ENCODE measurements around the gene HECA.
"Not testable (repeated sequence)": the region's sequence is repeated elsewhere in the genome, so short reads cannot be mapped to it uniquely, and the experiment has no call there.

The HECA gene

DNA sequence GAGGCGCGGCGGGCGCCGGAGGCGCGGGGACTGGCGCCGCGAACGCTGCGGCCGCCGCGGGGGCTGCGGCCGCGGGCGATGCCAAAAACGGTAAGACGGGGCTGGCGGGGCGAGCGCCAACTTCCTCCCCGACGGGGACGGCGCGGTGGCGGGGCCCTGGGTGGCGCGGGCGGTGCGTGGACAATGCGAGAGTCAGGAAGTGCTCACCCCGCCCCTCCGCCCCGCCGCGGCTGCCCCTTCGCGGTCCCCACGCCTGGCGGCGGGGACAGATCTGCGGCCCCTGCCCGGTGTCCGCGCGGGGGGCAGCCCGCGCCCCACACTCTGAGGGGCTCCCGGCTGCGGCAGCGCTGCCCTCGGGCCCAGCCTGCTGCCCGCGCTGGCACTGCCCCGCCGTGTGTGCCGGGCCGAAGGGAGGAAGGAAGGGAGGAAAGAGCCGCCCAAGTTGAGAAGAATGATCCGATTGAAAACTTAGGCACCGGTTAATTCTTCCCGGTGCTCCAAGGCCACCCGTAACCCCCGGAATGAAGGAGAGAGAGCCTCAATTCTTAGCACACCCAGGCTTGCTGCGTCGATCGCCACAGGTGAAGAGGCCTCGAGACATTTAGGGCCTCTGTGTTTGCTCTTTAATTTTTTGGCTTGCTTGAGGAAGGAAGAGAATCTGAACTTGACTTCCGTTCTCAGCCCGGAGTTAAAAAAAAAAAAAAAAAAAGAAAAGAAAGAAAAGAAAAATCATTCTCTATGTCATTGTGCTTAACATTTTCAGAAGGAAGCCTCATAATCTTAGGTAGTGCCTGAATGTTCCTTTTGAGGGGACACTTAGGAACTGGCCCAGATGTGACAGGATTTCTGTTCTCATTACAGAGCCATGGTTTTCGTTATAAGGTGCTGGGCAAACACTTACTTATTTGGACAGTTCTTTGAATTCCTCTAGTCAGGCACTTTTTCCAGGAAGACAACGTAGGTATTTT lies 982 bp downstream of the HECA start:
- no peak for DNase-seq

DNA sequence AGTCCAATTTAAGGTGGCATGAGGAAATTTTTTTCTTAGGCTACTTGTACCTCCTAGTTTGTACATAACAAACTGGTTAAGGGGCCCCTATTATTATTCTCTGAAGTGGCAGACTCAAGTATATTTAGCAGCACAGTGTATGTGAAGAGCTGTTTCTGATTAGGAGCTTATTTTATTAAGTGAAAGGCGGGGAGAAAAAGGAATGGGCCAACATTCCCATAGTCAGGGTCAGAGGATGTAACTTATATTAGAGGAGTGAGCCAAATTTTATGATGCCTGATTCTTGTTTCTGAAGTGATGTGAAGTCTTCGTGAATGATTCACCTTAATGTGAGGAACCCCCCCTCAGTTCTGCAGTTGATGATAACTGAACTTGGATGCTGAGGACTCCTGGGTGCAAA lies 2.8 kb downstream of the HECA start:
- no peak for DNase-seq

DNA sequence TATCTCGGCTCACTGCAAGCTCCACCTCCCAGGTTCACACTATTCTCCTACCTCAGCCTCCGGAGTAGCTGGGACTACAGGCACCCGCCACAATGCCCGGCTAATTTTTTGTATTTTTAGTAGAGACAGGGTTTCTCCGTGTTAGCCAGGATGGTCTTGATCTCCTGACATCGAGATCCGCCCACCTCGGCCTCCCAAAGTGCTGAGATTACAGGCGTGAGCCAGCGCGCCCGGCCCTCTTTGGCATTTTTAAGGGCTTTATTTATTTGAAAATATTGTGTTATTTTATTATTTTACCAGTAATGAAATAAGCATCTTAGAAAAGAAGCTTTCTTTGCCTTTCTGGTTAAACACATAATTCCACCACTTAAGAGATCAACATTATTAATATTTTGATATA lies 6.0 kb downstream of the HECA start:
- not testable (repeated sequence) for DNase-seq

DNA sequence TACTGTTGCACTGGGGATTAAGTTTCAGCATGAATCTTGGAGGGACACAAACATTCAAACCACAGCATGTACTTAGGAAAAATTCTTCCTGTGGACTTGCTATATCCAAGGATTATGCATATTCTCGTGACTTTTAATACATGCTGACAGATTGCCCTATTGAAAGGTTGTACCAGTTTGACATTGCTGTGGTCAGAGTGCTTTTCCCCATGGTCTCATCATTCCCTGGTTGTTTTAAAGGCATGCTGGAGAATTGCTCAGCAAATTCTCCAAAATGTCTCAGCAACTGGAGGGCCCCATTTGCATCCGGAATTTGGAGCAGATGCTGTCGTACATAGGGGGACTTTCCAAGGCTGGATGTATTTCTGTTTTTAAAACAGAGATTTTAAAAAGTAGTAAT lies 7.4 kb downstream of the HECA start:
- DNase-seq: no peak

DNA sequence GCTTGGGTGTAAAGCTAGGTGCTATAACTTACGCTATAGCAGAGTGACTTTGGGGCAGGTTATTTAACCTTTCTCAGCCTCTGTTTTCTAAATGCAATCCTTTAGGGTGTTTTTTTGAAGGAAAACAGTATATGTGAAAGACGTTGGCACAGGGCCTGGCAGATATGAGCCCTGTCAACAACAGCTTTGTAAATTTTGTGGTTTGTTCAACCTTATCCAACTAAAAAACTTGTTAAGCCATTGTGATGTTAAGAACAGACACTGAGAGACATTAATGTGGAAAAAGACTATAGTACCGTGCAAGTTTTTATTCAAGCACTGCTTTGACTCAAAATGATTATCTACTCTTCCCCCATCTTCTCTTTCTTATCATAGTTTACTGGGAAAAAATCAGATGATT lies 8.2 kb downstream of the HECA start:
- no peak for DNase-seq

DNA sequence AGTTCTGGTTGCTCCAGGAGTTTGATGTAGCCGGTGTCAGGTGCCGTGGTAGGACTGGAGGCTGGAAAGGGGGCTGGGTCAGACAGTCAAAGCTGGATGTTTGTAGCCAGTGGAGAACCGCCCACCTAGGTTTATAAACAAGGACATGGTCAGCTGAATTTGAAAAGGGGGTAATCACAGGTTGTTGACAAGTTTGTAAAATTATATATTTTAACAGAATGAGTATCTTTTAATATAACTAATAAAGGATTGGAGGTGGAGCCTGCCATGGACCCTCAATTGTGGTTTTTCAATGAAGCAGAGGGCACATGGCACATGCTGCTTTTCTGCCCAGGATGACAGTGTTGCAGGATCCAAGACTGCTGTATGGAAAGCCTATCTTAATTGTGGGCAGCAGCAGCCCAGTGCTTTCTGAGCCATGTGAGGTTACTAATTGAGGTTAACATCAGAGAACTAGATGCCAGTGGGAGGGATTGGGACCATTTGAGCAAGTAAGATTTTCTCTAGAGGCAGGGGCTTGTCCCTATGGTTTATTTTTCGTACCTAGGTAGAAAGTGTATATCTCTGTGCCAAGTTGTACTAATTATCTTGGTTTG lies 9.7 kb downstream of the HECA start:
- DNase-seq: no peak

DNA sequence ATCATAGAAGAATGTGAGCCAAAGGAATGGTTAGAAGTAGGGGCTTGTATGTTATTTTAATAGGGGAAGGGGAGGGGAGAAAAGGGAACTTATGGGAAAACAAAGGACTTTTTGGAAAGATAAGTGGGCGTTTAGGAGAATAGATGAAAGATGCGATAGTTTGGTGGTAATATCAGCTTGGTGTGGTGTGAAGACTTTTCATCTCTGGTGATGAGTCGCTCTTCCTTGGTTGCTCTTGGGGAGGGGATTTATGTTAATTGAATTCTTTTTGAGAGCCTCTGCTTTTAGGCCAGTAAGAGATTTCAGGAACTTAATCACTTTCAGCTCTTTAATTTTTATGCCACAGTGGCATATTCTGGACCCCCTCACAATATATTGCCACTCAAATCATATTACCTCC lies 10.8 kb downstream of the HECA start:
- DNase-seq: no peak

DNA sequence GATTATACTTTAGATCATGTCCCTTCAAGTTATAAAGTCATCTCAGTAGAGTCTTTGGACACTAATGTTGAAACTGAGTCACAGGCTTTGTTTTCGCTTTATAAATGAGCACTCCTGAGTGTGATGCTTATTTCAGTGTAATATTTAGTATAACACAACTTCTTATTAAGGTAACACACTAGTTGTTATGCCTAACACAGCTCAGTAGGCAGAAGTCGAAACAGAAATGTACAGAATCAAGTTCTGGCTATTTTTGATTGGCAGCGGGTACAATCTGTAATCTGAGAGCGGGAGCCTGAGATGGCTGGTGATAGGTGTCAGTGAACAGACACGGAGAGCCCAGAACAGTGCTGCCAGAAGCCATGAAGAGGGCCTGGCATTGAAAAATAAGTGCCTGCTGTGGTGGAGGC lies 11.4 kb downstream of the HECA start:
- DNase-seq: no peak

DNA sequence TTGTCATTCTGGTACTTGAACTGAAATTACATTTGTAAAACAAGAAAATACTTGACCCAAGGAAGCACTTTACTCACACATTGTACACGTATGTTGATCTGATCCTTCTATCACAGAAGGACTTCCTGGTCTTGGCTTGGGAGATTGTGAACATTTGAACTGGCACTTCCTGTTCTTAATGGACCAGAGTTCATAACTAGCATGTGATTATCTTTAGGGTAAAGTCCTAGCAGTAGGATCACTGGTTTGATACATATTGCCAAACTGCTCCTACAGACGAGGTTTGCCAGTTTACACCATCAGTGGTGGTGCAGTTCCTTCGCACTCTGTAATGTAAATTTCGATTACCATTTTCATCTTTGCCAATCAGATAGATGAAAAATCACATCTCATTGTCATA lies 12.7 kb downstream of the HECA start:
- DNase-seq: no peak

DNA sequence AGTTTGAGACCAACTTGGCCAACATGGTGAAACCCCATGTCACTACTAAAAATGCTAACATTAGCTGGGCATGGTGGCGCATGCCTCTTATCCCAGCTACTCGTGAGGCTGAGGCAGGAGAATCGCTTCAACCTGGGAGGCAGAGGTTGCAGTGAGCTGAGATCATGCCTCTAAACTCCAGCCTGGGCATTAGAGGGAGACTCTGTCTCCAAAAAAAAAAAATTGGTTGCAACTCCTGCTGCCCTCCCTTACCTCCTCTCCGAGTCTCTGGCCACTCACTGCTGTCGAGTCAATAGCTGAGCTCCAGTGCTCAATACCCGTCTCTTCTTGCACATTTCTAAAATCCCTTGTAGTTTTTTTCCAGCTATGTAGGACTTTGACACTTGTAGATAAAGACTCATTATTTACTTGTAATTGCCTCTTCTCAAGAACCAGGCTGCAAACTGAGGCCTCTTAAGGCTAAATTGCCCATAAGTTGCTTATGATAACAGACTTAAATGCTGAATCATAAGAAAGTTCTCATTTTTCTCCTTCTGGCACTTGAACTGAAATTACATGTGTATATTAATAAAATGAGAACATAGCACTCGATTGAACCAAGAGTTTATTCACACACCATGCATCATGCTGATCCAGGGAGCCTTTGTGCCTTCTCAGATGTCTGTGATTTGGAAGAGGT lies 13.8 kb downstream of the HECA start:
- DNase-seq: no peak

DNA sequence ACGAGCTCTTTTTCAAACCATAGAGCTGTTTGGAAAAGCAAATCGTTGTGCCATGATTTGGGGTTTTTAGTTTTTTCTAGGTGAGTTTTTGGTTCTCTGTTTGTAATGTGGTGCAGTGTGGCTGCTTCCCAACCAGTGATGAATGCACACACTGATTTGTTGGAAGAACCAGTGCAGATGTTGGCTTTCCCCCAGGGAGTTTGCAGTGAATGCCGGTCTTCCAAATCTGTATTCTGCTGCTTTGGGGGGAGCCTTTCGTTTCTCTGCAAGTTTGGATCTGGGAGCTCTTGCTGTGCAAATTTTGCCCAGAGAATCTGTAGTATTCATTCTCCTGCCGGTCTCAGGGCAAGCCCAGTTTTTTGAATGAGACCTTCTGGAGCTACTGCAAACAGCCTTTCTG lies 14.5 kb downstream of the HECA start:
- DNase-seq: no peak

DNA sequence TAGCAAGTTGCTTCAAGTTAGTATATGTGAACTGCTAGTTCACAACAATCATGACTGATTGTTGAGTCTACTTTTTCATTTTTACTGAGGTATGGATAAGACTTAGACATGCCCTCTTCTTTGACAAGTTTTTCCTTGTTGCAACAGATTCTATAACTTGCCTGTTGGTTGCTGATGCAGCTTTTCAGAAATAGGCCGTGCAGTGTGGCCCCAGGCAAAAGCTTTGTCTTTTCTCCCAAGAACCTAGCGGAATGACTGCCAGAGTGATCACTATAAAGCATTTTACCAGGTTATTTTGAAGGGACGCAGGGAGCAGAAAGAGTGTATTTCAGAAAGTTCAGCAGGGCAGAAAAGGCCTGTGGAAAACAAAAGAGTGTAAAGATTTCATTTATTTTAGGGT lies 16.0 kb downstream of the HECA start:
- DNase-seq: no peak

DNA sequence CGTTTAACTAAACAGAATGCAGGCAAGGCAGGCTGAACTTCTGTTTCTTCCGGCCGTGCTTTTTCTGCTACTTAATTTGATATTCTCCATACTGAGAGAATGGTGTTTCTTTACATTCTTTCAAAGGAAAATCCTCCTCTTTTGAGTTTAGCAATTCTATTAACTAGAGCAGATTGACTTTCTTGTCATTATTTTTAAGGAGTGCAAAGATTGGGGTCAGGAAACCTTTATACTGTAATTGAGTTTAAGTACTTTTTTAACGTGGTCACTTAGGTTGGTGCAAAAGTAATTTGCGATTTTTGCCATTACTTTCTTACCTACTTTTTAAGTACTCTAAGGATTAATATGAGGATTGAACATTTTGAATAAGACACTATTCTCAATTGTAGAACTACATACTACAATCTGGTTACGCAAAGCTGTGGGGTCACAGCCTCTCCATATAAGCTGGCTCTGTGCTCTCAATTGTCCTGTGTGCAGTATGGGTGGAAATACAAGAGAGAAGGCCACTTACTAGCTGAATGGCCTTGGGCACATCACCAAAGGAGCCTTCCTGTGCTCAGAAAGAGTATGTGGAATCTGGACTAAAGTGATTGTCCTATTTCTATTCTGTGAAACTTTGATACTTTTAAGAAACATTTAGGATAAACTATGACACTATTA lies 16.7 kb downstream of the HECA start:
- no peak for DNase-seq

DNA sequence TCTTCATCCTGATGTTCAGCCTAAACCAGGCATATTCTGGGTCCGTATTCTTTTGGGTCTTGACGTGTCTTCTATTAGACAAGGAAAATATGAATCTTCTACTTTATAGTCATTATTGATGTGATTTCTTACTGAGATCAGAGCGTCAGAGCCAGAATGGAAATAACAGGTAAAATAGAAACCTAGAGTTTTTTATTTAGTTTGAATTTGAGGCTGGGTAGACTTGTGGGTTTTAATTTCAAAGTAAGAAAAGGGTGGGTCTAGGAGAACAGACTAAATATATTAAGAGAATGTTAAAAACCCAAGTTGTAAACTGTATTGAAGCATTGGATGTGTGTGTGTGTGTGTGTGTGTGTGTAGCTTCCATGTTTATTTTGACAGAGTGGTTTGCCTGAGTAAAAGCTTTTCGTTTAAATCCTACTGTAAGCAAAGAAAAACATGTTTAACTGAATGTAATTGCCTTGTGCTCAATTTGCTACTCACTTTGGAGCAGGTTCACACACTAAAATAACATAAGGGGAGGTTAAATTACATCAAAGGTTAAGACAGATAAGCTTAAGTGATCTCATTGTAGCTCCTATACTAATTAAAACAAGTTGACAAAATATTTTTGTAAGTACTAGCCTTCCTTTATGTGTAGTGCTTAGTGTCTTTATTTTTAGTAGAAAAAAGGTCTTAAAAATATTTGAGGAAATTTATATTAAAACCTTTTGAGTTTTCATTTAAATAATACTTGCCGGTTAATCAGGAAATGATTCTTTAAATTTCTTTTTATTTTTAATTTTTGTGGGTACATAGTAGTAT lies 17.4 kb downstream of the HECA start:
- DNase-seq: peak; percentile 63

DNA sequence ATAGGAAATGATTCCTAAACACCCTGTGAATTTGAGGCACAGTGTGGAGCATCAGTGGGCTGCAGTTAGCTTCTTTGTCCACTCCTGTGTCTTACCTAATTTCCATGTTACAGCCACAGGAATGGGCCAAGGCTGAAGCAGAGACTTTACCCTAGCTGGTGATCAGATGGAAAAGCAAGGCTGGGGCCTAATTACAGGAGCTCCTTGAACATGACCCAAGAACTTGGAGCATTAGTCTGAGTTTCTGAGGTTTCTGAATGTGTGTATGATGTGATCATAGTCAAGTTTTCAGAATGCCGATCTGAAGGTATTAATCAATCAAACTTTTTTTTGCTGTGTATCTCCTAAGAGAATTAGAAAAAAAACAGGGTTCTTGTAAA lies 18.0 kb downstream of the HECA start:
- no peak for DNase-seq

DNA sequence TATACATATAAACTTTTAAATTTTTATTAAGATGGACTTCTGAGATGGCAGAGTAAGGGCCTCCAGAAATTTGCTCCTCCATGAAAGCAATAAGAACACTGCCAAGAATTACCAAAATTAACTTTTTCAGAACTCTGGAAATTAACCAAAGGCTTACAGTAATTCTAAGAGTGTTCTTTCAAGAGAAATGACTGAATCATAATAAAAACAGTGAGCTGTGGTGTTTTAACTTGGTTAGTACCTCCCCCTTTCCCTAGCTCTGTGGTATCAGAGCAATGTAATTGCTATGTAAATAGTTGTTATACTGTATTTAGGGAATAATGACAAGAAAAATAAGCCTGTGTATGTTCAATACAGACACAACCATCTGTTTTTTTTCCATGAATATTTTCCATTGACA lies 19.0 kb downstream of the HECA start:
- no peak for DNase-seq

DNA sequence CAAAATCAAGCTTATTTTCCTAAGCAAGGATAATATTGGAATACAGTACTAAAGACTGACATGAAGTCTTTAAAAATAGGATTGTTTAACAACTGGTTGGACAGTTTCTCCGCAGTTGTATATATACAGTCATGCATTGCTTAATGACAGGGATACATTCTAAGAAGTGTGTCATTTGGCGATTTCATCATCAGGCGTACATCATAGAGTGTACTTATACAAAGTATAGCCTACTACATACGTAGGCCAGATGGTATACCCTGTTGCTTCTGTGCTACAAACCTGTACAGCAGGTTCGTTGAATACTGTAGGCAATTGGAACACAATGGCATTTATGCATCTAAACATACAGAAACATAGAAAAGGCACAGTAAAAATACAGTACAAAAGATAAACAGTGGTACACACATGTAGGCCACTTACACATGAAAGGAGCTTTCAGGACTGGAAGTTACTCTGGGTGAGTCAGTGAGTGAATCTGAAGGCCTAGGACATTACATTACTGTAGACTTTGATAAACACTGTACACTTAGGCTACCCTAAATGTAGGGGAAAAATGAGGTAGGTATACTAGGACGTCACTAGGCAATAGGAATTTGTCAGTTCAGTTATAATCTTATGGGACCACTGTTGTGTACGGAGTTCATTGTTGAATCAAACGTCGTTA lies 20.1 kb downstream of the HECA start:
- DNase-seq: no peak

DNA sequence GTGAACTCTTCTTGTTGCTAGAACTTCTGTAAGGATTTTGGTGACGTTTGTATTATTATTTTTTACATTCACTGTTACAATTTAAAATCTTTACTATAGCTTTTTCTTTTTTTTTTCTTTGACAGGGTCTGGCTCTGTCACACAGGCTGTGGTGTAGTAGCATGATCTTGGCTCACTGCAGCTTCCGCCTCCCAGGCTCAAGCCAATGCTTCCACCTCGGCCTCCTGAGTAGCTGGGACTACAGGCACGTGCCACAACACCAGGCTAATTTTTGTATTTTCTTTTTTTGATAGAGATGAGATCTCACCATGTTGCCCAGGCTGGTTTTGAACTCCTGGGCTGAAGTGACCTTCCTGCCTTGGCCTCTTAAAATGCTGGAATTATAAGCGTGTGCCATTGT lies 21.2 kb downstream of the HECA start:
- no peak for DNase-seq

DNA sequence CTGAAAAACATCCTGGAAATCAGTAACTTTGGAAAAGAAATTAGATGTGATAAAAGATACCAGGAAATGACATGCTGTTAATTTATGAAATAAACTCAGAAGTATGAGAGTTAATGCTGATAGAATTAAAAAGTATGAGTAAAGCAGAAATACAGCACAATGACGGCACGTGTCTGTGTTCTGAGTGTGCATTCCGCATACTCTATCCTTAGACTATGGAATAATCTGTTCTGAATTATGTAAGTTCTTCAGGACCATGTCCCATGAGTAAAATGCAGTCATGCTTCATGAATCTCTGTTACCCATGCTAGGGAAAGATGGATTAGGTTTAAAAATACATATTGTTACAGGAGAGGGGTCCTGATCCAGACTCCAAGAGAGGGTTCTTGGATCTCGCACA lies 21.7 kb downstream of the HECA start:
- no peak for DNase-seq

DNA sequence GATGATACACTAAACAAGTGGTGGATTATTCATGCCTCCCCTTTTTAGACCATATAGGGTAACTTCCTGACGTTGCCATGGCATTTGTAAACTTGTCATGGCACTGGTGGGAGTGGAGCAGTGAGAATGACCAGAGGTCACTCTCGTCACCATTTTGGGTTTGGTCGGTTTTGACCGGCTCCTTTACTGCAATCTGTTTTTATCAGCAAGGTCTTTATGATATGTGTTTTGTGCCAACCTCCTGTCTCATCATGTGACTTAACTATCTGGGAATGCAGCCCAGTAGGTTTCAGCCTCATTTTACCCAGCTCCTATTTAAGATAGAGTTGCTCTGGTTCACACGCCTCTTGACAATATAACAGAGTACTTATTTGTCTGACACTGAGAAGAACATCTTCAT lies 22.2 kb downstream of the HECA start:
- DNase-seq: not testable (repeated sequence)

DNA sequence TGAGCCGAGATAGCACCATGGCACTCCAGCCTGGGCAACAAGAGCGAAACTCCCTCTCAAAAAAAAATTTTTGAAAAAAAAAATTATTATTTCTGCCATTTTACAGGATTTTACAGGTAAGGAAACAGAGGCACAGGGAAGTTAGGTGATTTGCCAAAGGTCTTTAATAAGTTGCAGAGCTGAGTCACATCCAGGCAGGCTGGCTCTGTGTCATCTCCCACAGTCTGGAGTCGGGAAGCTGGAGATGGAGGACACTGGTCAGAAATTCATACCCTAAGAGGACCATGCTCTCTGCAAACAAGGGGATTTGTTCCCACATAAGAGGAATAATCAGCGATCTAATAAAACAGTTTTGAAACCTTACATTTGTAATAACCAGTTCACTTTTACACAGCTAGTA lies 24.1 kb downstream of the HECA start:
- DNase-seq: no peak

DNA sequence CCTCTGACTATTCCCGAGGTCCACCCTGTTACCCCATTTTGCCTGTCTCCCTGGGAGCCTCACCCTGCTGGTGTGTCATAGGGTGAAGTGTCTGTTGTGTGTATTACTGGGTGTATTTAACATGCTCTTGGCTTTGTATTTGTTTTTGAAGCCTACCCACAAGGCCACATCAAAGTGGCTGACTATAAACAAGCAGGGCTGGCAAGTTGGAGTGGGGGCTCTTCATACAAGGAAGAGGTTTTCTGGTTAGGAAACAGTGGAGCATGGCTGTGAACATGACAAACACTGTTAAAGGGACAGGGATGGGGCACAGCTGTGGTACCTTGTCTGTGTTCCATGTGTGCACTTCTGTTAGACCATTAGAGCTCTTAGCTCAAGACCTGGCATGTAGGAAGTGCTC lies 26.3 kb downstream of the HECA start:
- DNase-seq: no peak
